GM18511 (cell line): ENCODE results near the gene SH3BP4.

Experiments used
- ATAC-seq: cut with Tn5 transposase; IDR thresholded peaks from one replicate; pipeline ENCODE4 v1.9.1; 2021; ENCODE audit warnings: mild to moderate bottlenecking, moderate library complexity; ENCODE audit not compliant: unreplicated experiment

The SH3BP4 gene

GRCh38 chr2:234945339-234945873 is 6.4 kb upstream of the SH3BP4 start:
- ATAC-seq = no peak

- ATAC-seq = no peak
Observed at GRCh38 chr2:234947556-234947955, 4.3 kb upstream of the SH3BP4 start.

GRCh38 chr2:234949762-234950434 is 1.9 kb upstream of the SH3BP4 start:
- ATAC-seq = no peak

GRCh38 chr2:234950435-234950729 is 1.4 kb upstream of the SH3BP4 start:
- no peak for ATAC-seq

DNA sequence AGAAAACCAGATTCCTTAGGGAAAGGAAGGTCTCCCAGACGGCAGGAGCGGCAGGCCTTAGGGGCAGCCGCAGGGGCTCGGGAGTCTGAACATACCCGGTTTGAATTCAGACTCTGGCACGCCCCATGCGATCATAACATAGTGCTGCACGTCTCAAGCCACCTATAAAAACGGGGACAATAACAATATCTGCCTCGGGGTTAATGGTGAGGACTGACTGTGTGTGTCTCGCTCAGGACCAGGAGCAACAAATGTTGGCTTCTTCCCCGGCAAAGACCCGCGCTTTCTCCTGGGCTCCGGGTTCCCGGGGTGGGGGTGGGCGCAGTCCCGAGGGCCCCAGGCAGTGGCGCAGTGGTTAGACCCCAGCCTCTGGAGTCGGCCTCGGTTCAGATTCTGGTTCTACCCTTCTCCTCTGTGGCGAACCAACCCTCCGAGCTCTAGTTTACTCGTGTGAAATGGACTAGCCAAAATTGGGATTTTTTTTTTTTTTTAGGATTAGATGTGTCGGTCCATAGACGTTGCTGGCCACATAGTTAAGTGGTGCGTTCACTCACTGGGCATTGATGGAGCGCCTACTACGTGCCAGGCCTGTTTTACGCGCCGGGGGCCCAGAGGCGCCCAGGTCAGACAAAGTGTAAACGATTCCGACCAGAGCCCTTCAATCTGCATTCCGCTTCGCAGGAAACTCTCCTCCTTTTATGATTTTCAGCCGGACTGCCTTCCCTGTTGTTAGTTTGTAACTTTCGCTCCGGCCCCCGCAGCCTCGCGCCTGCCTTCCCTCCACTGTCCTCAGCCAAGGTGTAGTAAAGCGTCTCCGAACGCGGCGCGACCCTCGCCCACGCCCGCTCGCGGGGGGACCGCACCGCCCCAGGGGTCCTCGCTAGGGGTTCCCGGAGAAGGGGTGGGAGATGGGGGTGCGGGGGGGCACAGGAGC is 820 bp upstream of the SH3BP4 start:
- no peak for ATAC-seq

DNA sequence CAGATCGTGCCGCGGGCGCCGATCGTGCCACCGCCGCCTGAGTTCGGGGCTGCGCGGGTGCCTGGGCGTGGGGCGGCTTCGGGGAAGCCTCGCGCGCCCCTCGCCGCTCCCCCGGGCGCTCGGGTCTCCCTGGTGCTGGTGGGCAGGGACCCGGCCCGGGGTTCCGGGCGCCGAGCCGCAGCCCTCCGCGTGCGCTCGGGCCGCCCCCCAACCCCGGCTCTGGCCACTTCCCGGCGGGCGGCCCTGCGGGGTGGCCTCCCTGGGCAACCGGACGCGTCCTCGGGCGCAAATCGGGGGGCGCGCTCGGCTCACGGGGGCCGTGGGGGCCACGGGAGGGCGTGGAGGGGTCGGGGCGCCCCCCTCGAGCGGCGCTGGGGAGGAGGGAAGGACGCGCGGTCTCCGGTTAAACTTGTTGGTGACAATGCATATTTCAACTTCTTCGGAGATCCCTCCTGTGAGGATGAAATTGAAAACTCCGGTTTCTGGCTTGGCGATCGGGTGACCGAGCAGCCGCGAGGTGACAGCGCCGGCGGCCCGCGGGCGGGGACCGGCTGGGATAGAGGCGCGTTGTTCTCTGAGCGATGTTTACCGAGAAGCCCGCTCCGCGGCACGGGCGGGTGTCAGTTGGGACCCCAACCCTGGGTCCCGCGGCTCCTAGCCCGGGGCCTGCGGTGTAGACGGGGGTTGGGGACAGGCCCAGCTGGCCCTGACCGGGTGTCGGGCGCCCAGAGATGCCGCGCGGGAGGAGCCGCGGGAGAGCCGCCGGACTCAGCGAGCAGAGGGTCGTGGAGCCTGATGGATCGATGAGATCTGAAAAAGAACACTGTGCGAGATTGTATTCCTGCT is 676 bp downstream of the SH3BP4 start:
- ATAC-seq = no peak

GRCh38 chr2:234953116-234954031 is 1.6 kb downstream of the SH3BP4 start:
- no peak for ATAC-seq

DNA sequence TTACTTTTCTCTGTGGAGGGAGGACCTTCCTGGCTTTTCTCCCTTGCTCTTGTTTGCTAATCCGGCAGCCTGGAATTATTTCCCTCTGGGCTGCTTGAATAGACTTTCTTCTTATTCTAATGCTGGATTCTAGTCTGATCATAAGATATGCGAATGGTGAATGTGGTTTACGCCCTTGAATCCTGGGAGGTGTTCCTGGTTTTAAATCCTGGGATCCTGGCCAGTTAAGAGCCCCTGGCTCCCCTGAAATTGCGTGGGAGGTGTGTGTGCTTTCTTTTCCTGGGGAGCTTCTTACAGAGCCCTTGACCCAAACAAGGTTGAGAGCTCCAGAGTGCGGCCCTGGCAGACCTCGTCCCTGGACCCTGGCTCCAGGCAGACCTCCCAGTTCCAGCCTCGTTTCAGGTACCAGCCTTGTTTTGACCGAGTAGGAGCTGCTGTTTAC is 2.8 kb downstream of the SH3BP4 start:
- no peak for ATAC-seq

- ATAC-seq = no peak
Observed at GRCh38 chr2:234955091-234955591, 3.3 kb downstream of the SH3BP4 start.

- ATAC-seq = no peak
Observed at GRCh38 chr2:234955971-234956509, 4.2 kb downstream of the SH3BP4 start.

GRCh38 chr2:234957834-234958135 is 6.0 kb downstream of the SH3BP4 start:
- ATAC-seq = no peak

GRCh38 chr2:234958311-234958710 is 6.5 kb downstream of the SH3BP4 start:
- no peak for ATAC-seq

DNA sequence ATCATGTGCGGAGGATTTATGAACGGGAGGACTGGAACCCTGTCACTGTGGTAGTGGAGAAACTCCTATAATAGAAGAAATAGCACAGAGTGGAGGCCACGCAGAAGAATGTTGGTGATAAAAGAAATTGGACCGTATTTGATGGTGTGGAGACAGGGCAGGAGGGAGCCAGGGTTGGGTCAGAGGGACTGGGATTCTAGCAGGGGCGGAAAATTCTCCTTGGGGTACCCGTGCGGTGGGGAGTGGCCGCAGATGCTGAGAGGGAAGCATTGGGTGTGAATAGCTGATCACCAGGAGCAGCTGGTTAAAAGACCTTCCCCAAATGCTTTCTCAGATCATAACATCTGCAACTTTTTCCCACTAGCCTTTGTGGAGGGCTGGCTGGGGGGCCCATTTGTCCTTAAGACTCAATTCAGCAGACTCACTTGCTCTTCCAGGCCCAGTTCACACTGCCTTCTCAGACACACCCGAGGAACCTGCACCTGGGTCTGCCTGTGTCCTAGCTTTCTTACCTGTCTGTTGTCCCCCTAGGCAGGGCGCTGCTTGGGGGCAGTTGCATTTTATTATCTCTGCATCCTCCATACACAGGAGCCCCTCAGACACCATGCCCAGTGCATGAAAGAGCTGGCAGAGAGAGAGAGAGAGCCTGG is 7.1 kb downstream of the SH3BP4 start:
- no peak for ATAC-seq

GRCh38 chr2:234960175-234961088 is 8.6 kb downstream of the SH3BP4 start:
- no peak for ATAC-seq

GRCh38 chr2:234961784-234962183 is 10.0 kb downstream of the SH3BP4 start:
- ATAC-seq = no peak

DNA sequence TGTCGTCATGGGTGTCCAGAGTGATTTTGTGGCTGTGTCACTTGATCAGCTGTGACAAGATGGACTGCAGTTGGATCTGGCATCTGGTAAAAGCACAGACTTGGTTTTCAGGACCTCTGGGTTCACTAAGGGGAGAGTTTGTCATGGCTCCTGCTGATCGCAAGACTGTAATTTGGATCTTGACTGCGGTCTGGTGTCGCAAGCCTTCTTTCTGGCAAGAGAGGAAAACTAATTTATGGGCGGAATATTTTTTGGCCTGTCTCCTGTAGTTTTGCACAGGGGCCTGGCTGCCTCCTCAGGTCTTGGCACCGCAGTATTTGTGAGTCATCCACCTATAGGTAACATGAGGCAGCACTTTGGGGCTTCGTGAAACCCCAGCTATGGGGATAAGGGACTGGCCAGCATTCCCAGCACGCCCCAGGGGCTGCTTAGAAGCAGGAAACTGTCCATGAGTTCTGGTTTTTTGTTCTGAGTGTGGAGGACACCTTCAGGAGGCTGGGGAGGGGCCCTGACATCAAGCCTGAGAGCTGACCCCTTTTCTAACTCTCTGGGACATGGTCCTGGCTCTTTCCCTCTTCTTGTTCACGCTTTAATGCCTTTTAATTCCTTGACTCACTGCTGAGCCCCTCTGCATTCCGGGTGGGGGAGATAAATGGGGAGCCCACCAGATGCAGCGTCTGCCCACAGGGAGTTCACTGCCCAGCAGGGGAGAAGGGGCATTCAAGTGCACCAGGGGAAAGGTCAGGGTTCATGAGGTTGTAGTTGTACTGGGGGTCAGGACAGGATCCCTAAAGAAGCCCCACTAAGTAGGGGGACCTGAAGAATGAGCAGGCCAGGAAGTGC is 12.2 kb downstream of the SH3BP4 start:
- no peak for ATAC-seq
